ENCODE results near the gene C12orf57. TPM values are rescaled to one million over a fixed set of nuclear protein-coding genes. Genes with fewer than 3 reads are reported as not detected.

Gene C12orf57
- total and polyA plus RNA-seq, 9 of the 15 experiments (the other 6 are each of a cell fraction or from before 2014, with no cell fraction given): 26.7 to 191 (median 107) TPM

GRCh38 chr12:6965026-6965661, 21.3 kb downstream of the C12orf57 start (continued):
- TF ChIP-seq CHD1 (IDR thresholded peaks at IDR 0.05; ENCODE audit: low read length) (no peak), HSF4 (CRISPR knock-in tag; IDR thresholded peaks at IDR 0.05; ENCODE audit: borderline replicate concordance) (no peak), NUFIP1 (IDR thresholded peaks at IDR 0.05; ENCODE audit: partially characterized antibody) (no peak), PCBP1 (IDR thresholded peaks at IDR 0.05; ENCODE audit: low read depth, low read length, poor library complexity, severe bottlenecking) (no peak), ETV6 (IDR thresholded peaks at IDR 0.05; ENCODE audit: borderline replicate concordance in 1 of 2, low read depth in 2 of 2, low read length in 1 of 2) (no peak), ETV6 (CRISPR knock-in tag; IDR thresholded peaks at IDR 0.05; ENCODE audit: borderline replicate concordance) (no peak), ZFP36 (IDR thresholded peaks at IDR 0.05; ENCODE audit: low read depth, low read length, partially characterized antibody) (no peak), FIP1L1 (IDR thresholded peaks at IDR 0.05; ENCODE audit: low read depth, low read length, poor library complexity, severe bottlenecking) (no peak), STAT5A (IDR thresholded peaks at IDR 0.05; ENCODE audit: borderline replicate concordance, low read length) (no peak), DIDO1 (tag; IDR thresholded peaks at IDR 0.05; ENCODE audit: low read depth) (no peak), CTBP1 (IDR thresholded peaks at IDR 0.05; ENCODE audit: borderline replicate concordance) (no peak), JUN (IDR thresholded peaks at IDR 0.05; ENCODE audit: borderline replicate concordance, low read depth, low read length) (0 out of 2 replicates have a peak, but pooled peaks have one; percentile 12), JUN (CRISPR knock-in tag; IDR thresholded peaks at IDR 0.05; ENCODE audit: borderline replicate concordance) (no peak), TAF9B (IDR thresholded peaks at IDR 0.05; ENCODE audit: partially characterized antibody) (no peak), POLR2AphosphoS5 (IDR thresholded peaks at IDR 0.05; ENCODE audit: control insufficient read depth, insufficient read depth, low read depth, low read length) (no peak), TEAD1 (CRISPR knock-in tag; IDR thresholded peaks at IDR 0.05) (no peak), RB1 (IDR thresholded peaks at IDR 0.05; ENCODE audit: low read depth) (peak; percentile 36; the same call in 1 of the 2 replicates), NR2C1 (IDR thresholded peaks at IDR 0.05) (0 out of 2 replicates have a peak, but pooled peaks have one; percentile 15), NR2C1 (tag; IDR thresholded peaks at IDR 0.05) (no peak), BRCA1 (IDR thresholded peaks at IDR 0.05) (no peak), BRCA1 (CRISPR knock-in tag; IDR thresholded peaks at IDR 0.05) (no peak), MXI1 (IDR thresholded peaks at IDR 0.05; ENCODE audit: low read depth, low read length) (no peak)
- TF ChIP-seq, protein P1, sequence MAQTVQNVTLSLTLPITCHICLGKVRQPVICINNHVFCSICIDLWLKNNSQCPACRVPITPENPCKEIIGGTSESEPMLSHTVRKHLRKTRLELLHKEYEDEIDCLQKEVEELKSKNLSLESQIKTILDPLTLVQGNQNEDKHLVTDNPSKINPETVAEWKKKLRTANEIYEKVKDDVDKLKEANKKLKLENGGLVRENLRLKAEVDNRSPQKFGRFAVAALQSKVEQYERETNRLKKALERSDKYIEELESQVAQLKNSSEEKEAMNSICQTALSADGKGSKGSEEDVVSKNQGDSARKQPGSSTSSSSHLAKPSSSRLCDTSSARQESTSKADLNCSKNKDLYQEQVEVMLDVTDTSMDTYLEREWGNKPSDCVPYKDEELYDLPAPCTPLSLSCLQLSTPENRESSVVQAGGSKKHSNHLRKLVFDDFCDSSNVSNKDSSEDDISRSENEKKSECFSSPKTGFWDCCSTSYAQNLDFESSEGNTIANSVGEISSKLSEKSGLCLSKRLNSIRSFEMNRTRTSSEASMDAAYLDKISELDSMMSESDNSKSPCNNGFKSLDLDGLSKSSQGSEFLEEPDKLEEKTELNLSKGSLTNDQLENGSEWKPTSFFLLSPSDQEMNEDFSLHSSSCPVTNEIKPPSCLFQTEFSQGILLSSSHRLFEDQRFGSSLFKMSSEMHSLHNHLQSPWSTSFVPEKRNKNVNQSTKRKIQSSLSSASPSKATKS (CRISPR knock-in tag; IDR thresholded peaks at IDR 0.05): no peak
- TF ChIP-seq, protein P2, sequence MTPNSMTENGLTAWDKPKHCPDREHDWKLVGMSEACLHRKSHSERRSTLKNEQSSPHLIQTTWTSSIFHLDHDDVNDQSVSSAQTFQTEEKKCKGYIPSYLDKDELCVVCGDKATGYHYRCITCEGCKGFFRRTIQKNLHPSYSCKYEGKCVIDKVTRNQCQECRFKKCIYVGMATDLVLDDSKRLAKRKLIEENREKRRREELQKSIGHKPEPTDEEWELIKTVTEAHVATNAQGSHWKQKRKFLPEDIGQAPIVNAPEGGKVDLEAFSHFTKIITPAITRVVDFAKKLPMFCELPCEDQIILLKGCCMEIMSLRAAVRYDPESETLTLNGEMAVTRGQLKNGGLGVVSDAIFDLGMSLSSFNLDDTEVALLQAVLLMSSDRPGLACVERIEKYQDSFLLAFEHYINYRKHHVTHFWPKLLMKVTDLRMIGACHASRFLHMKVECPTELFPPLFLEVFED (CRISPR knock-in tag; conservative IDR thresholded peaks at IDR 0.05): 0 out of 2 replicates have a peak, but pooled peaks have one; percentile 22
- TF ChIP-seq, protein P3, sequence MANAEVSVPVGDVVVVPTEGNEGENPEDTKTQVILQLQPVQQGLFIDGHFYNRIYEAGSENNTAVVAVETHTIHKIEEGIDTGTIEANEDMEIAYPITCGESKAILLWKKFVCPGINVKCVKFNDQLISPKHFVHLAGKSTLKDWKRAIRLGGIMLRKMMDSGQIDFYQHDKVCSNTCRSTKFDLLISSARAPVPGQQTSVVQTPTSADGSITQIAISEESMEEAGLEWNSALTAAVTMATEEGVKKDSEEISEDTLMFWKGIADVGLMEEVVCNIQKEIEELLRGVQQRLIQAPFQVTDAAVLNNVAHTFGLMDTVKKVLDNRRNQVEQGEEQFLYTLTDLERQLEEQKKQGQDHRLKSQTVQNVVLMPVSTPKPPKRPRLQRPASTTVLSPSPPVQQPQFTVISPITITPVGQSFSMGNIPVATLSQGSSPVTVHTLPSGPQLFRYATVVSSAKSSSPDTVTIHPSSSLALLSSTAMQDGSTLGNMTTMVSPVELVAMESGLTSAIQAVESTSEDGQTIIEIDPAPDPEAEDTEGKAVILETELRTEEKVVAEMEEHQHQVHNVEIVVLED (CRISPR knock-in tag; IDR thresholded peaks at IDR 0.05): no peak
